WTC11 (cell line): ENCODE results near the gene IGSF9. TPM values are rescaled to one million over a fixed set of nuclear protein-coding genes. Genes with fewer than 3 reads are reported as not detected.

Experiments
- ATAC-seq: fragments of 200-7000 bp; cut with Tn5 transposase; 2 replicates; pipeline ENCODE4 v1.10.0; 2021; ENCODE audit warnings: mild to moderate bottlenecking, moderate library complexity
- CTCF ChIA-PET: fragments of 300-600 bp; sonication (Branson Sonifier 250); formaldehyde crosslinking; loops from one replicate; lab custom pipeline; 2021; ENCODE audit warnings: antibody characterized with exemption; lab: Charles Lee
- POLR2A ChIA-PET: fragments of 350-600 bp; sonication (Branson Sonifier 250); formaldehyde crosslinking; loops from one replicate; lab custom pipeline; 2021; ENCODE audit warnings: antibody characterized with exemption; lab: Charles Lee
- DNase-seq: peaks from one replicate; pipeline ENCODE4 v3.0.0; 2021; ENCODE audit warnings: low spot score
- H3K27ac Mint-ChIP-seq: 2 replicates; pipeline ENCODE4 v1.8.0; 2021; ENCODE audit warnings: mixed read lengths
- H3K27me3 Mint-ChIP-seq: 2 replicates; pipeline ENCODE4 v1.8.0; 2021; ENCODE audit warnings: low read depth, mild to moderate bottlenecking, moderate library complexity, mixed read lengths
- H3K36me3 Mint-ChIP-seq: 2 replicates; pipeline ENCODE4 v1.8.0; 2021; ENCODE audit warnings: mixed read lengths
- H3K4me1 Mint-ChIP-seq: 2 replicates; pipeline ENCODE4 v1.8.0; 2022; ENCODE audit warnings: mixed read lengths
- H3K4me3 Mint-ChIP-seq: 2 replicates; pipeline ENCODE4 v1.8.0; 2021; ENCODE audit warnings: mild to moderate bottlenecking, moderate library complexity, mixed read lengths
- H3K9me3 Mint-ChIP-seq: 2 replicates; pipeline ENCODE4 v1.8.0; 2021; ENCODE audit warnings: mixed read lengths
- ESRRA ChIP-seq: sonication (generic); formaldehyde crosslinking; IDR thresholded peaks from 2 replicates; pipeline ENCODE4 v1.8.1; 2022; ENCODE audit warnings: mild to moderate bottlenecking, missing genetic modification reagents, borderline replicate concordance
- KAT7 ChIP-seq: sonication (generic); formaldehyde crosslinking; IDR thresholded peaks from 2 replicates; pipeline ENCODE4 v1.8.1; 2023; ENCODE audit warnings: missing genetic modification reagents, mild to moderate bottlenecking, borderline replicate concordance
- MXD4 ChIP-seq: fragments of 250-450 bp; sonication (Bioruptor Pico); IDR thresholded peaks from 2 replicates; pipeline ENCODE4 v1.8.0; 2021; ENCODE audit warnings: mild to moderate bottlenecking, moderate library complexity, borderline replicate concordance
- RELA ChIP-seq: sonication (generic); formaldehyde crosslinking; IDR thresholded peaks from 2 replicates; pipeline ENCODE4 v1.8.1; 2022; ENCODE audit warnings: missing genetic modification reagents, mild to moderate bottlenecking, borderline replicate concordance
- RORB ChIP-seq: fragments of 250-450 bp; sonication (Bioruptor Pico); IDR thresholded peaks from 2 replicates; pipeline ENCODE4 v1.9.0; 2021; ENCODE audit warnings: mild to moderate bottlenecking
- TCF7 ChIP-seq: sonication (generic); formaldehyde crosslinking; IDR thresholded peaks from 2 replicates; pipeline ENCODE4 v1.8.0; 2022; ENCODE audit warnings: mild to moderate bottlenecking, low read depth, missing genetic modification reagents, moderate library complexity
- TEAD1 ChIP-seq: sonication (generic); formaldehyde crosslinking; IDR thresholded peaks from 2 replicates; pipeline ENCODE4 v1.8.0; 2022; ENCODE audit warnings: mild to moderate bottlenecking, missing genetic modification reagents
- TP53 ChIP-seq: sonication (generic); formaldehyde crosslinking; IDR thresholded peaks from 2 replicates; pipeline ENCODE4 v1.8.1; 2023; ENCODE audit warnings: mild to moderate bottlenecking, missing genetic modification reagents
- ZNF317 ChIP-seq: sonication (generic); formaldehyde crosslinking; IDR thresholded peaks from 2 replicates; pipeline ENCODE4 v1.8.1; 2023; ENCODE audit warnings: low read depth, mild to moderate bottlenecking, moderate library complexity, missing genetic modification reagents, borderline replicate concordance
- ZNF671 ChIP-seq: fragments of 250-450 bp; sonication (Bioruptor Pico); IDR thresholded peaks from 2 replicates; pipeline ENCODE4 v1.8.0; 2021; ENCODE audit warnings: mild to moderate bottlenecking
- total RNA-seq: library from RNA; stranded (reverse); gene quantifications from 3 replicates; pipeline ENCODE4 v1.2.3, GENCODE V29; 2021
- TF ChIP-seq, protein P1 (sequence below): sonication (generic); formaldehyde crosslinking; IDR thresholded peaks from 2 replicates; pipeline ENCODE4 v1.8.0; 2022; ENCODE audit warnings: missing genetic modification reagents
- TF ChIP-seq, protein P2 (sequence below): sonication (generic); formaldehyde crosslinking; IDR thresholded peaks from 2 replicates; pipeline ENCODE4 v1.8.0; 2022; ENCODE audit warnings: mild to moderate bottlenecking, missing genetic modification reagents
- TF ChIP-seq, protein P3 (sequence below): sonication (generic); formaldehyde crosslinking; IDR thresholded peaks from 2 replicates; pipeline ENCODE4 v1.8.0; 2023; ENCODE audit warnings: missing genetic modification reagents
- TF ChIP-seq, protein P4 (sequence below): sonication (generic); formaldehyde crosslinking; IDR thresholded peaks from 2 replicates; pipeline ENCODE4 v1.8.1; 2023; ENCODE audit warnings: mild to moderate bottlenecking, missing genetic modification reagents
- TF ChIP-seq, protein P5 (sequence below): sonication (generic); formaldehyde crosslinking; IDR thresholded peaks from 2 replicates; pipeline ENCODE4 v1.8.1; 2022; ENCODE audit warnings: low read depth, missing genetic modification reagents, borderline replicate concordance
- TF ChIP-seq, protein P6 (sequence below): fragments of 250-450 bp; sonication (Bioruptor Pico); IDR thresholded peaks from 2 replicates; pipeline ENCODE4 v1.9.0; 2021; ENCODE audit warnings: mild to moderate bottlenecking
- TF ChIP-seq, protein P7 (sequence below): fragments of 250-450 bp; sonication (Bioruptor Pico); IDR thresholded peaks from 2 replicates; pipeline ENCODE4 v1.8.0; 2021; ENCODE audit warnings: mild to moderate bottlenecking
- TF ChIP-seq, protein P8 (sequence below): sonication (generic); formaldehyde crosslinking; IDR thresholded peaks from 2 replicates; pipeline ENCODE4 v1.8.1; 2022; ENCODE audit warnings: low read depth, mild to moderate bottlenecking, moderate library complexity, missing genetic modification reagents, borderline replicate concordance

Gene IGSF9
- total RNA-seq, 1 experiment from 2014 or later = 16.4 TPM

DNA sequence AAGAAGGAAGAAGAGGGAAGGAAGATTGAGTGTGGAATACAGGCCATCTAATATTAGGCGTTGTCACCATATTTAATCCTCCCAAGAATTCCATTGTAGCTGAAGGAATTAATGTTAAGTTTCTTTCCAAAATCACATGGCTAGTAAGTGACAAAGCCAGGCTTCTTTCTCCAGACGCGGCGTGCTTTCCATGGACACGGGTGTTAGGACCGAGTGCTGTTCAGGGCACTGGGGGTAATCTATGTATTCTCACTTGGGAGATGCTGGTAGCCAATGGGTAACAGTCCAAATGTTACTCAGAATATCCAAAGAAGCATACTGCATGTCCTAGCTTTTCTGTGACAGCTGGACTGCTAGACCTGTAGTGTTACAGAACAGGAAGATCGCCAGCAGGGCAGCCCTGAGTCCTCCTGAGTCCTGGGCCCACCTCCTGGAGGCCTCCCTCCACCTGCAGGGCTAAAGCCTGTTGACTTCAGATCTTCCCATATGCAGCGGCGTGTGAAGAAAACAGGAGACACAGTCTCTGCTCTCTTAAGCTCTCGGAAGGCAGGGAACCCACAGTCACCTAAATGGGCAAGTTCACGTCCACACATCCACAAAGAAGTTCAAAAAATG, 5.3 kb downstream of the IGSF9 start (continued):
- TF ChIP-seq, protein P1, sequence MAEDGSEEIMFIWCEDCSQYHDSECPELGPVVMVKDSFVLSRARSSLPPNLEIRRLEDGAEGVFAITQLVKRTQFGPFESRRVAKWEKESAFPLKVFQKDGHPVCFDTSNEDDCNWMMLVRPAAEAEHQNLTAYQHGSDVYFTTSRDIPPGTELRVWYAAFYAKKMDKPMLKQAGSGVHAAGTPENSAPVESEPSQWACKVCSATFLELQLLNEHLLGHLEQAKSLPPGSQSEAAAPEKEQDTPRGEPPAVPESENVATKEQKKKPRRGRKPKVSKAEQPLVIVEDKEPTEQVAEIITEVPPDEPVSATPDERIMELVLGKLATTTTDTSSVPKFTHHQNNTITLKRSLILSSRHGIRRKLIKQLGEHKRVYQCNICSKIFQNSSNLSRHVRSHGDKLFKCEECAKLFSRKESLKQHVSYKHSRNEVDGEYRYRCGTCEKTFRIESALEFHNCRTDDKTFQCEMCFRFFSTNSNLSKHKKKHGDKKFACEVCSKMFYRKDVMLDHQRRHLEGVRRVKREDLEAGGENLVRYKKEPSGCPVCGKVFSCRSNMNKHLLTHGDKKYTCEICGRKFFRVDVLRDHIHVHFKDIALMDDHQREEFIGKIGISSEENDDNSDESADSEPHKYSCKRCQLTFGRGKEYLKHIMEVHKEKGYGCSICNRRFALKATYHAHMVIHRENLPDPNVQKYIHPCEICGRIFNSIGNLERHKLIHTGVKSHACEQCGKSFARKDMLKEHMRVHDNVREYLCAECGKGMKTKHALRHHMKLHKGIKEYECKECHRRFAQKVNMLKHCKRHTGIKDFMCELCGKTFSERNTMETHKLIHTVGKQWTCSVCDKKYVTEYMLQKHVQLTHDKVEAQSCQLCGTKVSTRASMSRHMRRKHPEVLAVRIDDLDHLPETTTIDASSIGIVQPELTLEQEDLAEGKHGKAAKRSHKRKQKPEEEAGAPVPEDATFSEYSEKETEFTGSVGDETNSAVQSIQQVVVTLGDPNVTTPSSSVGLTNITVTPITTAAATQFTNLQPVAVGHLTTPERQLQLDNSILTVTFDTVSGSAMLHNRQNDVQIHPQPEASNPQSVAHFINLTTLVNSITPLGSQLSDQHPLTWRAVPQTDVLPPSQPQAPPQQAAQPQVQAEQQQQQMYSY (CRISPR knock-in tag) = no peak
- TF ChIP-seq, protein P2, sequence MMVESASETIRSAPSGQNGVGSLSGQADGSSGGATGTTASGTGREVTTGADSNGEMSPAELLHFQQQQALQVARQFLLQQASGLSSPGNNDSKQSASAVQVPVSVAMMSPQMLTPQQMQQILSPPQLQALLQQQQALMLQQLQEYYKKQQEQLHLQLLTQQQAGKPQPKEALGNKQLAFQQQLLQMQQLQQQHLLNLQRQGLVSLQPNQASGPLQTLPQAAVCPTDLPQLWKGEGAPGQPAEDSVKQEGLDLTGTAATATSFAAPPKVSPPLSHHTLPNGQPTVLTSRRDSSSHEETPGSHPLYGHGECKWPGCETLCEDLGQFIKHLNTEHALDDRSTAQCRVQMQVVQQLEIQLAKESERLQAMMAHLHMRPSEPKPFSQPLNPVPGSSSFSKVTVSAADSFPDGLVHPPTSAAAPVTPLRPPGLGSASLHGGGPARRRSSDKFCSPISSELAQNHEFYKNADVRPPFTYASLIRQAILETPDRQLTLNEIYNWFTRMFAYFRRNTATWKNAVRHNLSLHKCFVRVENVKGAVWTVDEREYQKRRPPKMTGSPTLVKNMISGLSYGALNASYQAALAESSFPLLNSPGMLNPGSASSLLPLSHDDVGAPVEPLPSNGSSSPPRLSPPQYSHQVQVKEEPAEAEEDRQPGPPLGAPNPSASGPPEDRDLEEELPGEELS (CRISPR knock-in tag) = no peak
- TF ChIP-seq, protein P3, sequence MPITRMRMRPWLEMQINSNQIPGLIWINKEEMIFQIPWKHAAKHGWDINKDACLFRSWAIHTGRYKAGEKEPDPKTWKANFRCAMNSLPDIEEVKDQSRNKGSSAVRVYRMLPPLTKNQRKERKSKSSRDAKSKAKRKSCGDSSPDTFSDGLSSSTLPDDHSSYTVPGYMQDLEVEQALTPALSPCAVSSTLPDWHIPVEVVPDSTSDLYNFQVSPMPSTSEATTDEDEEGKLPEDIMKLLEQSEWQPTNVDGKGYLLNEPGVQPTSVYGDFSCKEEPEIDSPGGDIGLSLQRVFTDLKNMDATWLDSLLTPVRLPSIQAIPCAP (CRISPR knock-in tag) = no peak
- TF ChIP-seq, protein P4, sequence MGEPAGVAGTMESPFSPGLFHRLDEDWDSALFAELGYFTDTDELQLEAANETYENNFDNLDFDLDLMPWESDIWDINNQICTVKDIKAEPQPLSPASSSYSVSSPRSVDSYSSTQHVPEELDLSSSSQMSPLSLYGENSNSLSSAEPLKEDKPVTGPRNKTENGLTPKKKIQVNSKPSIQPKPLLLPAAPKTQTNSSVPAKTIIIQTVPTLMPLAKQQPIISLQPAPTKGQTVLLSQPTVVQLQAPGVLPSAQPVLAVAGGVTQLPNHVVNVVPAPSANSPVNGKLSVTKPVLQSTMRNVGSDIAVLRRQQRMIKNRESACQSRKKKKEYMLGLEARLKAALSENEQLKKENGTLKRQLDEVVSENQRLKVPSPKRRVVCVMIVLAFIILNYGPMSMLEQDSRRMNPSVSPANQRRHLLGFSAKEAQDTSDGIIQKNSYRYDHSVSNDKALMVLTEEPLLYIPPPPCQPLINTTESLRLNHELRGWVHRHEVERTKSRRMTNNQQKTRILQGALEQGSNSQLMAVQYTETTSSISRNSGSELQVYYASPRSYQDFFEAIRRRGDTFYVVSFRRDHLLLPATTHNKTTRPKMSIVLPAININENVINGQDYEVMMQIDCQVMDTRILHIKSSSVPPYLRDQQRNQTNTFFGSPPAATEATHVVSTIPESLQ (CRISPR knock-in tag) = no peak

DNA sequence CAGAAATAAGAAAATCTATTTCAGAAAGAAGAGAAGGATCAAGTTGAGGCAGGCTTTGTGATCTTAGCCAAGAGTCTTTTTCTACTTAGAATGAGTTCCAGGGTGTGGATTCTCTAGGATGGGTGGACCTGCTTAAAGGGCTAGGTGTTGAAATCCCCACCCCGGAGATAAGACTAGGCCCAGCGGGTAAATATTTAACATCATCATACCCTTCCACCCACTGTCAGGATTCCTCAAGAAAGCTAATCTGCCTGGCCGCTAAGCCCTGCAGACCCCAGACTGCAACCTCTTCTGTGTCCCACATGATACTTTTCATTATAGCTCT, 5.8 kb downstream of the IGSF9 start:
- POLR2A ChIA-PET = no interaction called here
- H3K27me3 Mint-ChIP-seq = no peaks in the 10 kb centered on the region
- DNase-seq = no peak
- H3K9me3 Mint-ChIP-seq = no peaks in the 10 kb centered on the region
- H3K4me3 Mint-ChIP-seq = no peak overlapping the region
- CTCF ChIA-PET = interaction anchor here (10.6 kb wide), 1 partner anchor 67 kb away, joined by 202 read pairs; no protein-coding TSS in a partner anchor
- no peak overlapping the region for H3K27ac Mint-ChIP-seq
- H3K4me1 Mint-ChIP-seq = peaks cover 55% of the 10 kb centered on the region
- H3K36me3 Mint-ChIP-seq = peaks cover 9% of the 10 kb centered on the region
- no peak for ATAC-seq
- TF ChIP-seq ESRRA (CRISPR knock-in tag) (no peak), TP53 (CRISPR knock-in tag) (no peak), ZNF671 (CRISPR knock-in tag) (no peak), RELA (CRISPR knock-in tag) (no peak), MXD4 (CRISPR knock-in tag) (no peak), RORB (CRISPR knock-in tag) (no peak), KAT7 (CRISPR knock-in tag) (no peak), TCF7 (CRISPR knock-in tag) (no peak), ZNF317 (CRISPR knock-in tag) (no peak), TEAD1 (CRISPR knock-in tag) (no peak)
- TF ChIP-seq, protein P3 (CRISPR knock-in tag) = no peak
- TF ChIP-seq, protein P5, sequence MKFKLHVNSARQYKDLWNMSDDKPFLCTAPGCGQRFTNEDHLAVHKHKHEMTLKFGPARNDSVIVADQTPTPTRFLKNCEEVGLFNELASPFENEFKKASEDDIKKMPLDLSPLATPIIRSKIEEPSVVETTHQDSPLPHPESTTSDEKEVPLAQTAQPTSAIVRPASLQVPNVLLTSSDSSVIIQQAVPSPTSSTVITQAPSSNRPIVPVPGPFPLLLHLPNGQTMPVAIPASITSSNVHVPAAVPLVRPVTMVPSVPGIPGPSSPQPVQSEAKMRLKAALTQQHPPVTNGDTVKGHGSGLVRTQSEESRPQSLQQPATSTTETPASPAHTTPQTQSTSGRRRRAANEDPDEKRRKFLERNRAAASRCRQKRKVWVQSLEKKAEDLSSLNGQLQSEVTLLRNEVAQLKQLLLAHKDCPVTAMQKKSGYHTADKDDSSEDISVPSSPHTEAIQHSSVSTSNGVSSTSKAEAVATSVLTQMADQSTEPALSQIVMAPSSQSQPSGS = no peak
- TF ChIP-seq, protein P6, sequence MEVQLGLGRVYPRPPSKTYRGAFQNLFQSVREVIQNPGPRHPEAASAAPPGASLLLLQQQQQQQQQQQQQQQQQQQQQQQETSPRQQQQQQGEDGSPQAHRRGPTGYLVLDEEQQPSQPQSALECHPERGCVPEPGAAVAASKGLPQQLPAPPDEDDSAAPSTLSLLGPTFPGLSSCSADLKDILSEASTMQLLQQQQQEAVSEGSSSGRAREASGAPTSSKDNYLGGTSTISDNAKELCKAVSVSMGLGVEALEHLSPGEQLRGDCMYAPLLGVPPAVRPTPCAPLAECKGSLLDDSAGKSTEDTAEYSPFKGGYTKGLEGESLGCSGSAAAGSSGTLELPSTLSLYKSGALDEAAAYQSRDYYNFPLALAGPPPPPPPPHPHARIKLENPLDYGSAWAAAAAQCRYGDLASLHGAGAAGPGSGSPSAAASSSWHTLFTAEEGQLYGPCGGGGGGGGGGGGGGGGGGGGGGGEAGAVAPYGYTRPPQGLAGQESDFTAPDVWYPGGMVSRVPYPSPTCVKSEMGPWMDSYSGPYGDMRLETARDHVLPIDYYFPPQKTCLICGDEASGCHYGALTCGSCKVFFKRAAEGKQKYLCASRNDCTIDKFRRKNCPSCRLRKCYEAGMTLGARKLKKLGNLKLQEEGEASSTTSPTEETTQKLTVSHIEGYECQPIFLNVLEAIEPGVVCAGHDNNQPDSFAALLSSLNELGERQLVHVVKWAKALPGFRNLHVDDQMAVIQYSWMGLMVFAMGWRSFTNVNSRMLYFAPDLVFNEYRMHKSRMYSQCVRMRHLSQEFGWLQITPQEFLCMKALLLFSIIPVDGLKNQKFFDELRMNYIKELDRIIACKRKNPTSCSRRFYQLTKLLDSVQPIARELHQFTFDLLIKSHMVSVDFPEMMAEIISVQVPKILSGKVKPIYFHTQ = no peak
- TF ChIP-seq, protein P7, sequence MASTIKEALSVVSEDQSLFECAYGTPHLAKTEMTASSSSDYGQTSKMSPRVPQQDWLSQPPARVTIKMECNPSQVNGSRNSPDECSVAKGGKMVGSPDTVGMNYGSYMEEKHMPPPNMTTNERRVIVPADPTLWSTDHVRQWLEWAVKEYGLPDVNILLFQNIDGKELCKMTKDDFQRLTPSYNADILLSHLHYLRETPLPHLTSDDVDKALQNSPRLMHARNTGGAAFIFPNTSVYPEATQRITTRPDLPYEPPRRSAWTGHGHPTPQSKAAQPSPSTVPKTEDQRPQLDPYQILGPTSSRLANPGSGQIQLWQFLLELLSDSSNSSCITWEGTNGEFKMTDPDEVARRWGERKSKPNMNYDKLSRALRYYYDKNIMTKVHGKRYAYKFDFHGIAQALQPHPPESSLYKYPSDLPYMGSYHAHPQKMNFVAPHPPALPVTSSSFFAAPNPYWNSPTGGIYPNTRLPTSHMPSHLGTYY = no peak
- TF ChIP-seq, protein P8, sequence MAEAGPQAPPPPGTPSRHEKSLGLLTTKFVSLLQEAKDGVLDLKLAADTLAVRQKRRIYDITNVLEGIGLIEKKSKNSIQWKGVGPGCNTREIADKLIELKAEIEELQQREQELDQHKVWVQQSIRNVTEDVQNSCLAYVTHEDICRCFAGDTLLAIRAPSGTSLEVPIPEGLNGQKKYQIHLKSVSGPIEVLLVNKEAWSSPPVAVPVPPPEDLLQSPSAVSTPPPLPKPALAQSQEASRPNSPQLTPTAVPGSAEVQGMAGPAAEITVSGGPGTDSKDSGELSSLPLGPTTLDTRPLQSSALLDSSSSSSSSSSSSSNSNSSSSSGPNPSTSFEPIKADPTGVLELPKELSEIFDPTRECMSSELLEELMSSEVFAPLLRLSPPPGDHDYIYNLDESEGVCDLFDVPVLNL (CRISPR knock-in tag) = no peak
